Sigmoid colon (tissue), 7 donors: ENCODE data around the gene COTL1. TPM values are rescaled to one million over a fixed set of nuclear protein-coding genes. Genes with fewer than 3 reads are reported as not detected.

Experiments used
- DNase-seq: peaks from one replicate; pipeline ENCODE4 v3.0.0-alpha.2; 2019
- H3K27ac ChIP-seq, 4 donors: fragments of 200-600 bp; sonication (generic); one replicate each; pipeline ENCODE4 v1.5.1; 2016 to 2019; ENCODE audit warnings: mild to moderate bottlenecking in 1 of 4
- H3K27me3 ChIP-seq, 3 donors: fragments of 200-600 bp; sonication (generic); one replicate each; pipeline ENCODE4 v1.5.1; 2019; ENCODE audit warnings: mild to moderate bottlenecking in 1 of 3
- H3K36me3 ChIP-seq, 4 donors: fragments of 200-600 bp; sonication (generic); one replicate each; pipeline ENCODE4 v1.5.1; 2016 to 2019
- H3K4me1 ChIP-seq, 4 donors: fragments of 200-600 bp; sonication (generic); one replicate each; pipeline ENCODE4 v1.5.1; 2017 to 2019
- H3K4me3 ChIP-seq, 4 donors: fragments of 200-600 bp; sonication (generic); one replicate each; pipeline ENCODE4 v1.5.1; 2017 to 2019; ENCODE audit warnings: mild to moderate bottlenecking in 2 of 4, moderate library complexity in 1 of 4
- H3K9me3 ChIP-seq, 4 donors: fragments of 200-600 bp in 3 of 4; sonication (generic) in 3 of 4; one replicate each; pipeline versions ENCODE4 v1.5.1 to v1.6.1; 2013 to 2019
- CTCF ChIP-seq, 4 experiments: fragments of 450-650 bp in 3 of 4; fragments of 200-600 bp in 1 of 4; IDR thresholded peaks; one replicate each; pipeline ENCODE4 v1.5.1; 2016 to 2019; ENCODE audit warnings: antibody characterized with exemption in 4 of 4, mild to moderate bottlenecking in 3 of 4, moderate library complexity in 2 of 4
- EP300 ChIP-seq, 4 donors: sonication (generic); formaldehyde crosslinking; IDR thresholded peaks; one replicate each; pipeline ENCODE4 v1.6.1; 2017; ENCODE audit warnings: antibody characterized with exemption in 4 of 4
- POLR2A ChIP-seq, 2 donors: fragments of 450-650 bp; IDR thresholded peaks; one replicate each; pipeline ENCODE4 v1.6.1; 2016; ENCODE audit warnings: antibody characterized with exemption in 2 of 2, mild to moderate bottlenecking in 2 of 2, moderate library complexity in 2 of 2
- POLR2AphosphoS5 ChIP-seq, 4 donors: sonication (generic); formaldehyde crosslinking; IDR thresholded peaks; one replicate each; pipeline ENCODE4 v1.6.1; 2017; ENCODE audit warnings: antibody characterized with exemption in 4 of 4
- WGBS, 2 donors: extraction: QIAGEN DNeasy Blood & Tissue Kit; methylation state at CpG; one replicate each; pipeline ENCODE4 v1.1.7; 2013; 5-methylcytosine and 5-hydroxymethylcytosine counted together
- intact Hi-C: fragments of 100-400 bp; cut with DNase I; formaldehyde crosslinking; loops from one replicate; pipeline ENCODE4 v1.15.1; 2023
- polyA plus RNA-seq, 3 donors: library from polyadenylated mRNA; stranded (reverse); fragments of 200-250 nt; gene quantifications; one replicate each; pipeline ENCODE4 v1.2.3, GENCODE V29; 2013
- total RNA-seq, 4 donors: library from RNA; depleted of rRNA; stranded (reverse); fragments of >200 nt; gene quantifications; one replicate each; pipeline ENCODE4 v1.1.0, GENCODE V29; 2016
- donor health status: healthy with polysubstance abuse.
- donor health status: Bipolar disorder and iron deficiency.
- donor health status: healthy.

Gene COTL1
- total and polyA plus RNA-seq, 7 donors: 34.6 to 160 (median 48.6) TPM

- intact Hi-C loops: no loop called here
- no peaks in the 10 kb centered on the region for H3K36me3 ChIP-seq
- DNase-seq: no peak
- H3K4me3 ChIP-seq: no peak overlapping the region
- H3K4me1 ChIP-seq: peaks cover 0 to 58% (median 32%) of the 10 kb centered on the region in 4 donors
- peak overlapping the region in 1 of 4 donors; percentile 28 for H3K27ac ChIP-seq
- WGBS, 2 donors: 71 to 79% methylated on average over 6 of the region's 6 CpGs
- TF ChIP-seq EP300 (IDR thresholded peaks at IDR 0.05) (no peak), CTCF (IDR thresholded peaks at IDR 0.05) (no peak), POLR2AphosphoS5 (IDR thresholded peaks at IDR 0.05) (no peak), POLR2A (IDR thresholded peaks at IDR 0.05) (no peak)
- no peaks in the 10 kb centered on the region for H3K9me3 ChIP-seq
- H3K27me3 ChIP-seq: no peaks in the 10 kb centered on the region
These were observed 9.6 kb downstream of the COTL1 start for GRCh38 chr16:84608282-84608681.

GRCh38 chr16:84607694-84608093 is 10.2 kb downstream of the COTL1 start:
- Histone ChIP-seq H3K4me1 (peaks cover 0 to 59% (median 37%) of the 10 kb centered on the region in 4 donors), H3K36me3 (no peaks in the 10 kb centered on the region), H3K4me3 (no peak overlapping the region), H3K27me3 (no peaks in the 10 kb centered on the region), H3K27ac (peak overlapping the region in 2 of 4 donors; percentile 28 to 36), H3K9me3 (no peaks in the 10 kb centered on the region)
- TF ChIP-seq EP300 (IDR thresholded peaks at IDR 0.05) (no peak), POLR2A (IDR thresholded peaks at IDR 0.05) (no peak), POLR2AphosphoS5 (IDR thresholded peaks at IDR 0.05) (peak in 1 of 4 donors; percentile 32), CTCF (IDR thresholded peaks at IDR 0.05) (no peak)
- WGBS, 2 donors: 53 to 76% methylated on average over 7 of the region's 7 CpGs
- no peak for DNase-seq
- intact Hi-C loops: no loop called here

GRCh38 chr16:84607061-84607460 is 10.8 kb downstream of the COTL1 start:
- DNase-seq: no peak
- no peaks in the 10 kb centered on the region for H3K36me3 ChIP-seq
- H3K27me3 ChIP-seq: no peaks in the 10 kb centered on the region
- WGBS, 2 donors: 94 to 95% methylated on average over 13 of the region's 13 CpGs
- peaks cover 0 to 59% (median 39%) of the 10 kb centered on the region in 4 donors for H3K4me1 ChIP-seq
- intact Hi-C loops: no loop called here
- H3K9me3 ChIP-seq: no peaks in the 10 kb centered on the region
- TF ChIP-seq EP300 (IDR thresholded peaks at IDR 0.05) (no peak), POLR2AphosphoS5 (IDR thresholded peaks at IDR 0.05) (no peak), POLR2A (IDR thresholded peaks at IDR 0.05) (no peak), CTCF (IDR thresholded peaks at IDR 0.05) (no peak)
- peak overlapping the region in 2 of 4 donors; percentile 28 to 36 for H3K27ac ChIP-seq
- H3K4me3 ChIP-seq: no peak overlapping the region

- 76 to 88% methylated on average over 14 of the region's 14 CpGs for WGBS, 2 donors
- H3K27me3 ChIP-seq: no peaks in the 10 kb centered on the region
- no peaks in the 10 kb centered on the region for H3K9me3 ChIP-seq
- no peak overlapping the region for H3K4me3 ChIP-seq
- H3K36me3 ChIP-seq: no peaks in the 10 kb centered on the region
- H3K4me1 ChIP-seq: peaks cover 0 to 59% (median 35%) of the 10 kb centered on the region in 4 donors
- H3K27ac ChIP-seq: peak overlapping the region in 1 of 4 donors; percentile 28
- intact Hi-C loops: no loop called here
- no peak for TF ChIP-seq CTCF (IDR thresholded peaks at IDR 0.05)
- no peak for TF ChIP-seq EP300 (IDR thresholded peaks at IDR 0.05)
- no peak for TF ChIP-seq POLR2A (IDR thresholded peaks at IDR 0.05)
- no peak for TF ChIP-seq POLR2AphosphoS5 (IDR thresholded peaks at IDR 0.05)
- DNase-seq: no peak
These were observed 11.6 kb downstream of the COTL1 start for GRCh38 chr16:84606081-84606875.
